ENCODE results near the gene PSRC1.
A peak's percentile ranks its signal among the peaks of the same experiment; 100 is the strongest.
"Not testable (repeated sequence)": the region's sequence is repeated elsewhere in the genome, so short reads cannot be mapped to it uniquely, and the experiment has no call there.

Gene PSRC1

GRCh38 chr1:109309347-109309746, 26.4 kb upstream of the PSRC1 start:
- Histone ChIP-seq H3K4me1 (peaks cover 30% of the 10 kb centered on the region), H3K27me3 (no peaks in the 10 kb centered on the region), H3K4me2 (no peak overlapping the region), H3K9ac (no peak overlapping the region), H3K27ac (no peak overlapping the region), H3K36me3 (no peaks in the 10 kb centered on the region), H4K20me1 (no peaks in the 10 kb centered on the region), H3K4me3 (no peak overlapping the region), H3K9me3 (no peaks in the 10 kb centered on the region)
- no peak for TF ChIP-seq Cebpa-rat (IDR thresholded peaks at IDR 0.05)

- Histone ChIP-seq H3K27ac (peak overlapping the region; percentile 5; the same call in 1 of the 2 replicates), H3K4me1 (peaks cover 30% of the 10 kb centered on the region)
- TF ChIP-seq Cebpa-rat (IDR thresholded peaks at IDR 0.05), result no peak
Measured at GRCh38 chr1:109307274-109308021, 24.5 kb upstream of the PSRC1 start.

GRCh38 chr1:109306832-109307273, 23.9 kb upstream of the PSRC1 start, which contains the start of gene MYBPHL:
MYBPHL (minus strand) TSS chr1:109307011; CDS start chr1:109306991, 20 bp downstream.
- Histone ChIP-seq H3K4me2 (peak within 1 kb of the TSS; percentile 68), H4K20me1 (no peaks in the 10 kb centered on the region), H3K9me3 (no peaks in the 10 kb centered on the region), H3K27me3 (no peaks in the 10 kb centered on the region), H3K27ac (peak within 1 kb of the TSS; percentile 5; the same call in 1 of the 2 replicates), H3K4me1 (peaks cover 30% of the 10 kb centered on the region), H3K36me3 (no peaks in the 10 kb centered on the region), H3K4me3 (no peak within 1 kb of the TSS), H3K9ac (no peak within 1 kb of the TSS)
- no peak for TF ChIP-seq Cebpa-rat (IDR thresholded peaks at IDR 0.05)

More at GRCh38 chr1:109307274-109308021, 24.5 kb upstream of the PSRC1 start:
- Histone ChIP-seq H3K9me3 (no peaks in the 10 kb centered on the region), H3K9ac (no peak overlapping the region), H3K27me3 (no peaks in the 10 kb centered on the region), H4K20me1 (no peaks in the 10 kb centered on the region), H3K4me3 (no peak overlapping the region), H3K4me2 (peak overlapping the region; percentile 68), H3K36me3 (no peaks in the 10 kb centered on the region)

GRCh38 chr1:109305991-109306390, 23.0 kb upstream of the PSRC1 start:
- H3K4me2 ChIP-seq, result peak overlapping the region; percentile 68
- H3K9ac ChIP-seq, H3K27ac ChIP-seq: not testable (repeated sequence)

GRCh38 chr1:109304226-109304920, 21.4 kb upstream of the PSRC1 start:
- no peaks in the 10 kb centered on the region for H3K9me3 ChIP-seq

More at GRCh38 chr1:109305991-109306390, 23.0 kb upstream of the PSRC1 start:
- H3K36me3 ChIP-seq, H3K9me3 ChIP-seq, H4K20me1 ChIP-seq, H3K4me3 ChIP-seq, H3K27me3 ChIP-seq: not testable (repeated sequence)
- peaks cover 30% of the 10 kb centered on the region for H3K4me1 ChIP-seq

GRCh38 chr1:109301874-109302273, 18.9 kb upstream of the PSRC1 start:
- Histone ChIP-seq H3K4me3 (no peak overlapping the region), H3K36me3 (no peaks in the 10 kb centered on the region), H3K4me2 (no peak overlapping the region), H3K4me1 (peaks cover 13% of the 10 kb centered on the region), H3K9me3 (no peaks in the 10 kb centered on the region), H3K27ac (no peak overlapping the region), H4K20me1 (no peaks in the 10 kb centered on the region), H3K27me3 (no peaks in the 10 kb centered on the region), H3K9ac (no peak overlapping the region)
- TF ChIP-seq Cebpa-rat (IDR thresholded peaks at IDR 0.05), result no peak

More at GRCh38 chr1:109304226-109304920, 21.4 kb upstream of the PSRC1 start:
- H3K4me1 ChIP-seq, result peaks cover 30% of the 10 kb centered on the region
- no peaks in the 10 kb centered on the region for H4K20me1 ChIP-seq
- no peak overlapping the region for H3K27ac ChIP-seq
- H3K4me2 ChIP-seq, result no peak overlapping the region
- no peaks in the 10 kb centered on the region for H3K36me3 ChIP-seq
- H3K9ac ChIP-seq, result no peak overlapping the region
- no peak for TF ChIP-seq Cebpa-rat (IDR thresholded peaks at IDR 0.05)
- no peaks in the 10 kb centered on the region for H3K27me3 ChIP-seq
- no peak overlapping the region for H3K4me3 ChIP-seq

- H4K20me1 ChIP-seq, result no peaks in the 10 kb centered on the region
- no peak overlapping the region for H3K9ac ChIP-seq
- no peak overlapping the region for H3K27ac ChIP-seq
- no peak for TF ChIP-seq Cebpa-rat (IDR thresholded peaks at IDR 0.05)
- H3K36me3 ChIP-seq, result no peaks in the 10 kb centered on the region
- H3K27me3 ChIP-seq, result no peaks in the 10 kb centered on the region
- peaks cover 1% of the 10 kb centered on the region for H3K4me1 ChIP-seq
- no peak overlapping the region for H3K4me2 ChIP-seq
- no peak overlapping the region for H3K4me3 ChIP-seq
- no peaks in the 10 kb centered on the region for H3K9me3 ChIP-seq
Measured at GRCh38 chr1:109300650-109301151, 17.8 kb upstream of the PSRC1 start.

- TF ChIP-seq Cebpa-rat (IDR thresholded peaks at IDR 0.05), result no peak
- no peak overlapping the region for H3K4me2 ChIP-seq
- no peak overlapping the region for H3K27ac ChIP-seq
- H3K36me3 ChIP-seq, result no peaks in the 10 kb centered on the region
- no peaks in the 10 kb centered on the region for H3K27me3 ChIP-seq
- H3K4me3 ChIP-seq, result no peak overlapping the region
- H3K9me3 ChIP-seq, result no peaks in the 10 kb centered on the region
- H3K9ac ChIP-seq, result no peak overlapping the region
- no peaks in the 10 kb centered on the region for H4K20me1 ChIP-seq
- H3K4me1 ChIP-seq, result peaks cover 6% of the 10 kb centered on the region
Measured at GRCh38 chr1:109299558-109300343, 16.8 kb upstream of the PSRC1 start.

- Histone ChIP-seq H3K4me2 (no peak overlapping the region), H3K4me1 (peaks cover 10% of the 10 kb centered on the region), H3K36me3 (no peaks in the 10 kb centered on the region), H3K27ac (no peak overlapping the region), H3K27me3 (no peaks in the 10 kb centered on the region), H4K20me1 (no peaks in the 10 kb centered on the region), H3K9ac (no peak overlapping the region), H3K9me3 (no peaks in the 10 kb centered on the region), H3K4me3 (no peak overlapping the region)
- TF ChIP-seq Cebpa-rat (IDR thresholded peaks at IDR 0.05), result no peak
Measured at GRCh38 chr1:109298666-109299557, 16.0 kb upstream of the PSRC1 start.

All from BLaER1 (cell line).